Left ventricle myocardium inferior (tissue), 1 donor: ENCODE data around the gene ARHGEF16. TPM values are rescaled to one million over a fixed set of nuclear protein-coding genes. Genes with fewer than 3 reads are reported as not detected.

Experiments used
- DNase-seq: peaks from one replicate; pipeline ENCODE4 v3.0.0-alpha.2; 2020
- H3K27ac ChIP-seq: fragments of 200-600 bp; replicated peaks from 2 replicates; pipeline ENCODE4 v1.8.0; 2021
- H3K27me3 ChIP-seq: fragments of 200-600 bp; 2 replicates; pipeline ENCODE4 v1.8.0; 2021; ENCODE audit warnings: low read depth
- H3K36me3 ChIP-seq: fragments of 200-600 bp; 2 replicates; pipeline ENCODE4 v1.8.0; 2021
- H3K4me1 ChIP-seq: fragments of 200-600 bp; 2 replicates; pipeline ENCODE4 v1.8.0; 2021
- H3K4me3 ChIP-seq: fragments of 200-600 bp; 2 replicates; pipeline ENCODE4 v1.8.0; 2021; ENCODE audit warnings: mild to moderate bottlenecking, moderate library complexity
- H3K9me3 ChIP-seq: fragments of 200-600 bp; replicated peaks from 2 replicates; pipeline ENCODE4 v1.8.0; 2021
- intact Hi-C: fragments of 100-400 bp; cut with micrococcal nuclease; formaldehyde crosslinking; loops from one replicate; pipeline ENCODE4 v1.11.0; 2022
- total RNA-seq: library from RNA; stranded (reverse); fragmentation: NEBNext Ultra II Directional; extraction: Animal tissue kit (Norgen Biotek cat#: 25700); gene quantifications from one replicate; pipeline ENCODE4 v1.2.1, GENCODE V29; 2021
- TF ChIP-seq, protein P1 (sequence below): fragments of 200-600 bp; IDR thresholded peaks from 2 replicates; pipeline ENCODE4 v1.8.0; 2021; ENCODE audit warnings: antibody characterized with exemption, mild to moderate bottlenecking, borderline replicate concordance
- donor health status: DM: no; HTN: yes; CAD: no; lungs with severe emphysema.

Gene ARHGEF16
- total RNA-seq, 1 donor from 2014 or later: 0.52 TPM

GRCh38 chr1:3474016-3474415 is 19.6 kb downstream of the ARHGEF16 start:
- no peaks in the 10 kb centered on the region for H3K36me3 ChIP-seq
- no peak overlapping the region for H3K27ac ChIP-seq
- no peak for DNase-seq
- no peaks in the 10 kb centered on the region for H3K27me3 ChIP-seq
- no peak overlapping the region for H3K4me3 ChIP-seq
- intact Hi-C loops: no loop called here
- TF ChIP-seq, protein P1, sequence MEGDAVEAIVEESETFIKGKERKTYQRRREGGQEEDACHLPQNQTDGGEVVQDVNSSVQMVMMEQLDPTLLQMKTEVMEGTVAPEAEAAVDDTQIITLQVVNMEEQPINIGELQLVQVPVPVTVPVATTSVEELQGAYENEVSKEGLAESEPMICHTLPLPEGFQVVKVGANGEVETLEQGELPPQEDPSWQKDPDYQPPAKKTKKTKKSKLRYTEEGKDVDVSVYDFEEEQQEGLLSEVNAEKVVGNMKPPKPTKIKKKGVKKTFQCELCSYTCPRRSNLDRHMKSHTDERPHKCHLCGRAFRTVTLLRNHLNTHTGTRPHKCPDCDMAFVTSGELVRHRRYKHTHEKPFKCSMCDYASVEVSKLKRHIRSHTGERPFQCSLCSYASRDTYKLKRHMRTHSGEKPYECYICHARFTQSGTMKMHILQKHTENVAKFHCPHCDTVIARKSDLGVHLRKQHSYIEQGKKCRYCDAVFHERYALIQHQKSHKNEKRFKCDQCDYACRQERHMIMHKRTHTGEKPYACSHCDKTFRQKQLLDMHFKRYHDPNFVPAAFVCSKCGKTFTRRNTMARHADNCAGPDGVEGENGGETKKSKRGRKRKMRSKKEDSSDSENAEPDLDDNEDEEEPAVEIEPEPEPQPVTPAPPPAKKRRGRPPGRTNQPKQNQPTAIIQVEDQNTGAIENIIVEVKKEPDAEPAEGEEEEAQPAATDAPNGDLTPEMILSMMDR: no peak
- peaks cover 12% of the 10 kb centered on the region for H3K4me1 ChIP-seq
- H3K9me3 ChIP-seq: no peaks in the 10 kb centered on the region

GRCh38 chr1:3474421-3474820 is 20.0 kb downstream of the ARHGEF16 start:
- H3K27me3 ChIP-seq: no peaks in the 10 kb centered on the region
- peaks cover 12% of the 10 kb centered on the region for H3K4me1 ChIP-seq
- TF ChIP-seq, protein P1: no peak
- DNase-seq: no peak
- no peaks in the 10 kb centered on the region for H3K36me3 ChIP-seq
- H3K9me3 ChIP-seq: no peaks in the 10 kb centered on the region
- H3K27ac ChIP-seq: no peak overlapping the region
- intact Hi-C loops: no loop called here
- H3K4me3 ChIP-seq: no peak overlapping the region

DNA sequence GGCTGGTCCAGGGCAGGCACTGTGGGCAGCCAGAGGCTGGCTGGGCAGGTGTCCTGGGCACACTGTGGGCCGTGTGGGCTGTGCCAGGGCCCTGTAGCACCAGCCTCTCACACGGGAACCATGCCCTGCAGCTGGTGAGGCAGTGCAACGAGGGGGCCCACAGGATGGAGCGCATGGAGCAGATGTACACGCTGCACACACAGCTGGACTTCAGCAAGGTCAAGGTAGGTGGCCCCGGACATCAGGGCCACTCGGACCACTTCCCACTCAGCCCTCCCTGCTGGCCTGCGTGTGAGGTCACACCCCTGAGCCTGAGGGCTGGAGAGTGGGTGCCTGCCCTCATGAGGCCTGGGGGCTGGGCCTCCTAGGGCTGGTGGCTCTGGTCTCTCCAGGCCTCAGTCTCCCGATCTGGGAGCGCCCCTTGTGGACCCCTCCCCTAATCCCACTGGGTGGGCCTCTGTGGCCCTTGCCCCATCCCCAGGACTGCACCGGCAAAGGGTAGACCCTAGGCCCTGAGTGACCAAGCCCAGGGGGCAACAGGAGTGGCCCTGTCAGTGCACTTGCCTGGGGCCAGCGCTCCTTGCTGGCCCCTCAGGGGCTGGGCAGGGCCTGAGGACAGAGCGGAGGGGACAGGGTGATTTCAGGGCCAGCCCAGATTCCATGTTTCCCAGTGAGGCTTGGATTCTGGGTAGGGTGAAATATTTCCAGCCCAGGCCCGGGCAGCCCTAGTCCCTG is 21.5 kb downstream of the ARHGEF16 start:
- H3K9me3 ChIP-seq: no peaks in the 10 kb centered on the region
- H3K27me3 ChIP-seq: no peaks in the 10 kb centered on the region
- no peak overlapping the region for H3K27ac ChIP-seq
- DNase-seq: no peak
- H3K36me3 ChIP-seq: no peaks in the 10 kb centered on the region
- H3K4me1 ChIP-seq: peaks cover 11% of the 10 kb centered on the region
- TF ChIP-seq, protein P1: no peak
- H3K4me3 ChIP-seq: no peak overlapping the region
- intact Hi-C loops: no loop called here

DNA sequence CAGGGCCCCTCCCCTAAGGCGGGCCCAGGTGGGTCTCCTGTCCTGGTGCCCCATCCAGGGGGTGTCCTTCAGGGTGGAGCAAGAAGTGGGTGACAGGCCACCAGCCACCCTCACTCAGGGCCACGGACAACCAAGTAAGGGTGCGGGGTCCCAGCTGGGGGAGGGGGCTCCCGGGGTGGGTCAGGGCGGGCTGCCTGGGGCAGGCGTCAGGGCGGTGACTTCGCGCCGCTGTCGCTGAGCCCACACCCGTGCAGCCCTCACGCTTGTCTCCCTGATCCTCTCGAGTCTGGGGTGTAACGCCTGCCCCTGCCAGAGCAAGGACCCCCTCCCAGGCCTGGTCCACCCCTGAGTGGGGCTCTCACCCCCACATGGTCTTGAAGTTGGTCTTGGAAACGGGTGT is 22.2 kb downstream of the ARHGEF16 start:
- H3K27me3 ChIP-seq: no peaks in the 10 kb centered on the region
- intact Hi-C loops: no loop called here
- no peak overlapping the region for H3K4me3 ChIP-seq

DNA sequence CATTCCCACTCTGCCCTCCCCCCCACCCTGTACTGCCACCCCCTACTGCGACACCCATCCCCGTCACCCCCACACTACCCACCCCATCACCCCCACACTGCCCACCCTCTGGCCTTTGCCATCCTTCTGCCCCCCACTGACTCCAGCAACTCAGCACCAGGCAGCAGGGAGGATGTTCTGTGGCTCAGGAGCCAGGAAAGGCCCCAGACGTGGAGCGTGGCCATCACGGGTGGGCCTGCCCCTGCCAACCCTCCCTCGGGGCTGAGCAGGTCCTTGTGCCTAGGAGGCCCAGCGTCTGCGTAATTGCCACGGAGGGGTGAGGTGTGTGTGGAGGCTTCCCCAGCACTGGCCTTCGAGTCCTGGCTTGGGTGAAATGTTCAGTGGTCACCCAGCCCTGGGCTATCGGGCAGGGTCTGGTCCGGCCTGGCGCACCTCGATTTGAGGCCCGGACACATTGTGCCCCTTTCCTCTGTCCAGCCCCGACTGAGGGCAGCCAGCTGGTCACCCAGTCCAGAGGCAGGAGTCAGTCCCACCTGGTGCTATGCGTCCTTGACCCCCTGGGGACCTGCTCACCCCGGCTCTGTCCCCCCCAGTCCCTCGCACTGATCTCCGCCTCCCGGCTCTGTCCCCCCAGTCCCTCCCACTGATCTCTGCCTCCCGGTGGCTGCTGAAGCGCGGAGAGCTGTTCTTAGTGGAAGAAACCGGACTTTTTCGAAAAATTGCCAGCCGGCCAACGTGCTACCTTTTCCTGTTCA is 23.0 kb downstream of the ARHGEF16 start:
- no peaks in the 10 kb centered on the region for H3K4me1 ChIP-seq
- intact Hi-C loops: no loop called here
- no peaks in the 10 kb centered on the region for H3K36me3 ChIP-seq
- TF ChIP-seq, protein P1: no peak
- H3K4me3 ChIP-seq: no peak overlapping the region
- no peak overlapping the region for H3K27ac ChIP-seq
- H3K27me3 ChIP-seq: no peaks in the 10 kb centered on the region
- H3K9me3 ChIP-seq: no peaks in the 10 kb centered on the region
- no peak for DNase-seq

More for the DNA sequence above, 22.2 kb downstream of the ARHGEF16 start:
- Histone ChIP-seq H3K9me3 (no peaks in the 10 kb centered on the region), H3K4me1 (peaks cover 4% of the 10 kb centered on the region), H3K27ac (no peak overlapping the region), H3K36me3 (no peaks in the 10 kb centered on the region)
- DNase-seq: no peak
- TF ChIP-seq, protein P1: no peak
